Body of pancreas (tissue), 4 donors: ENCODE results near the gene ALDH1B1. TPM values are rescaled to one million over a fixed set of nuclear protein-coding genes. Genes with fewer than 3 reads are reported as not detected.
A peak's percentile ranks its signal among the peaks of the same experiment; 100 is the strongest.

Source experiments
- ATAC-seq: fragments of 150-250 bp; one replicate; pipeline ENCODE4 v1.9.1; 2016
- DNase-seq, 4 donors: peaks; one replicate each; pipeline ENCODE4 v3.0.0-alpha.2; 2019
- H3K27ac ChIP-seq, 4 donors: fragments of 200-600 bp; sonication (generic); 1 replicate in 3 of 4; 2 replicates in 1 of 4; pipeline versions ENCODE4 v1.5.1 to v1.6.1; 2016 to 2019; ENCODE audit warnings: mild to moderate bottlenecking in 1 of 4, mixed read lengths in 1 of 4, moderate library complexity in 1 of 4
- H3K27me3 ChIP-seq, 2 donors: fragments of 200-600 bp; sonication (generic); one replicate each; pipeline ENCODE4 v1.6.0; 2016; ENCODE audit warnings: mild to moderate bottlenecking in 1 of 2
- H3K36me3 ChIP-seq, 2 donors: fragments of 200-600 bp; sonication (generic); replicated peaks in 1 of 2; 2 replicates each; pipeline ENCODE4 v1.5.1; 2016; ENCODE audit warnings: low read depth in 2 of 2; ENCODE audit not compliant: insufficient read depth in 1 of 2
- H3K4me1 ChIP-seq: fragments of 200-600 bp; sonication (generic); one replicate; pipeline ENCODE4 v1.6.0; 2016
- H3K4me3 ChIP-seq, 2 donors: fragments of 200-600 bp; sonication (generic); 1 replicate in 1 of 2; 2 replicates in 1 of 2; pipeline ENCODE4 v1.5.1; 2016 to 2019
- H3K9me3 ChIP-seq, 3 donors: fragments of 200-600 bp; sonication (generic); 1 replicate in 2 of 3; 2 replicates in 1 of 3; pipeline ENCODE4 v1.5.1; 2016
- POLR2A ChIP-seq, 3 donors: fragments of 450-650 bp; IDR thresholded peaks; one replicate each; pipeline ENCODE4 v1.6.1; 2016; ENCODE audit warnings: antibody characterized with exemption in 3 of 3, mild to moderate bottlenecking in 2 of 3
- WGBS, 2 donors: methylation state at CpG; one replicate each; pipeline ENCODE4 v1.1.5; 2017; 5-methylcytosine and 5-hydroxymethylcytosine counted together
- intact Hi-C: fragments of 100-400 bp; cut with DNase I; formaldehyde crosslinking; loops from one replicate; pipeline ENCODE4 v1.15.1; 2023
- total RNA-seq, 2 donors: library from RNA; depleted of rRNA; stranded (reverse); fragments of >200 nt; gene quantifications; one replicate each; pipeline ENCODE4 v1.1.0, GENCODE V29; 2016
- TF ChIP-seq, protein P1 (sequence below), 7 experiments: fragments of 450-650 bp in 4 of 7; fragments of 200-600 bp in 3 of 7; sonication (generic) in 3 of 7; IDR thresholded peaks; one replicate each; pipeline ENCODE4 v1.5.1; 2016 to 2019; ENCODE audit warnings: antibody characterized with exemption in 7 of 7

Gene ALDH1B1
- total RNA-seq, 2 donors from 2014 or later = 11.7 to 17.5 TPM

DNA sequence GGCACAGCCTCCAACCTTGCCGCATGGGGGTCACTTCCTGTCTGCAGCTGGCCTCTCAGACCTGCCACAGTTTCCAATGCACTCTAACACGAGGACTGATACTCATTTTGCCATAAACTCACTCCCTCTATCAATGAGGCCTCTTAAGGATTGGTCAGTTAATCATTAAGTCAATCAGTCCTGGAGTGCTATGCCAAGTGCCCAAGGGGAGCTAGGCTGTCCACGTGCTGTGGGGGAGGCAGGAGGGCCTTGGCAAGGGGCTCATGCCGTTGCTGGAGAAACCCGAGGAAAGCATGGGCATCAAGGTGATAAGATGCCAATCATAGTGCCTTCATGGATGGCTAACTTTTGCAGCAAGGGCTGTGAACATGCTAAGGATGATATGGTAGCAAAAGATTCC lies 1.7 kb upstream of the ALDH1B1 start:
- H3K27ac ChIP-seq = no peak overlapping the region
- H3K4me1 ChIP-seq = peaks cover 38% of the 10 kb centered on the region
- no peak overlapping the region for H3K4me3 ChIP-seq
- 24 to 36% methylated on average over 5 of the region's 5 CpGs for WGBS, 2 donors
- no peaks in the 10 kb centered on the region for H3K27me3 ChIP-seq
- H3K36me3 ChIP-seq = no peaks in the 10 kb centered on the region
- TF ChIP-seq, protein P1, sequence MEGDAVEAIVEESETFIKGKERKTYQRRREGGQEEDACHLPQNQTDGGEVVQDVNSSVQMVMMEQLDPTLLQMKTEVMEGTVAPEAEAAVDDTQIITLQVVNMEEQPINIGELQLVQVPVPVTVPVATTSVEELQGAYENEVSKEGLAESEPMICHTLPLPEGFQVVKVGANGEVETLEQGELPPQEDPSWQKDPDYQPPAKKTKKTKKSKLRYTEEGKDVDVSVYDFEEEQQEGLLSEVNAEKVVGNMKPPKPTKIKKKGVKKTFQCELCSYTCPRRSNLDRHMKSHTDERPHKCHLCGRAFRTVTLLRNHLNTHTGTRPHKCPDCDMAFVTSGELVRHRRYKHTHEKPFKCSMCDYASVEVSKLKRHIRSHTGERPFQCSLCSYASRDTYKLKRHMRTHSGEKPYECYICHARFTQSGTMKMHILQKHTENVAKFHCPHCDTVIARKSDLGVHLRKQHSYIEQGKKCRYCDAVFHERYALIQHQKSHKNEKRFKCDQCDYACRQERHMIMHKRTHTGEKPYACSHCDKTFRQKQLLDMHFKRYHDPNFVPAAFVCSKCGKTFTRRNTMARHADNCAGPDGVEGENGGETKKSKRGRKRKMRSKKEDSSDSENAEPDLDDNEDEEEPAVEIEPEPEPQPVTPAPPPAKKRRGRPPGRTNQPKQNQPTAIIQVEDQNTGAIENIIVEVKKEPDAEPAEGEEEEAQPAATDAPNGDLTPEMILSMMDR (IDR thresholded peaks at IDR 0.05) = no peak
- no peak for TF ChIP-seq POLR2A (IDR thresholded peaks at IDR 0.05)
- intact Hi-C loops = no loop called here
- no peak for ATAC-seq
- H3K9me3 ChIP-seq = no peaks in the 10 kb centered on the region
- DNase-seq = no peak

DNA sequence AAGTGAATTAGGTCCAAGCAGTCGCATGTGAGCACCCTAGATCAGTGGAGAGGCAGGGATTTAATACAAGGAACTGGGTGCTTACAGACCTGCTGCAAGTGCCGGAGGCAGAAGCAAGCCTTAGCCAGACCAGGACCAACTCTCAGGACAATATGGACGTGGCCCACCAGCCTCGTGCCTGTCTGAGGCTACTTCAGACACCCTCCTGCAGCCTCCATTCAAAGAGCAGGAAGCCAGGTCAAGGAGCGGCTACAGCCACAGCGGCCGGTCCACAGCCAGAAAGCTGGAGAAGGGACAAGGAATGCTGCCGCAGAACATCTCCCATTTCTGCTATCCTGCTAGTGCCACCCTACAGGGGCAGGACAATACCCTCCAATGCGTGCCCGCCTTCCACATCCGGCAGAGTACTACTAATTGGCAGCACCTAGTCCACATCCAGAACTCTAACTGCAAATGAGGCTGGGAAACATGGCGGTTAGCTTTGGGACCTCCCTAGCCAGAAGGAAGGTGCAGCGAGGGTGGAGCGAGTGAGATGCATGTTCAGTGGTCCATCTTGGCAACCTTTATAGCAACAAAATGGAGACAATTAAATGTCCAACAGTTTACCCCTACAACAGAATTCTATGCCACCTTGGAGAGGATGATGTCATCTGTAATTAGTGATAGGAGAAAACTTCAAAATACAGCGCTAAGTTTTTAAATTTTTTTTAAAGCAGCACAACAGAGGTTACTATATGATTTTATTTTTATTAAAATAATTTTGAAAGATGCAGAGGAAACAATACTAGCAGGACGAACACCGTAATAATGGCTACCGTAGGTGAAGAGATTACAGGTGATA lies 1.0 kb upstream of the ALDH1B1 start:
- DNase-seq = no peak
- WGBS, 2 donors = 71 to 83% methylated on average over 11 to 16 of the region's 18 CpGs
- intact Hi-C loops = no loop called here
- H3K27ac ChIP-seq = peak overlapping the region in 1 of 4 donors; percentile 68
- no peaks in the 10 kb centered on the region for H3K9me3 ChIP-seq
- H3K36me3 ChIP-seq = peaks cover 0 to 5% of the 10 kb centered on the region in 2 donors
- peaks cover 33% of the 10 kb centered on the region for H3K4me1 ChIP-seq
- H3K4me3 ChIP-seq = no peak overlapping the region
- H3K27me3 ChIP-seq = no peaks in the 10 kb centered on the region
- no peak for ATAC-seq
- TF ChIP-seq, protein P1 (IDR thresholded peaks at IDR 0.05) = no peak

DNA sequence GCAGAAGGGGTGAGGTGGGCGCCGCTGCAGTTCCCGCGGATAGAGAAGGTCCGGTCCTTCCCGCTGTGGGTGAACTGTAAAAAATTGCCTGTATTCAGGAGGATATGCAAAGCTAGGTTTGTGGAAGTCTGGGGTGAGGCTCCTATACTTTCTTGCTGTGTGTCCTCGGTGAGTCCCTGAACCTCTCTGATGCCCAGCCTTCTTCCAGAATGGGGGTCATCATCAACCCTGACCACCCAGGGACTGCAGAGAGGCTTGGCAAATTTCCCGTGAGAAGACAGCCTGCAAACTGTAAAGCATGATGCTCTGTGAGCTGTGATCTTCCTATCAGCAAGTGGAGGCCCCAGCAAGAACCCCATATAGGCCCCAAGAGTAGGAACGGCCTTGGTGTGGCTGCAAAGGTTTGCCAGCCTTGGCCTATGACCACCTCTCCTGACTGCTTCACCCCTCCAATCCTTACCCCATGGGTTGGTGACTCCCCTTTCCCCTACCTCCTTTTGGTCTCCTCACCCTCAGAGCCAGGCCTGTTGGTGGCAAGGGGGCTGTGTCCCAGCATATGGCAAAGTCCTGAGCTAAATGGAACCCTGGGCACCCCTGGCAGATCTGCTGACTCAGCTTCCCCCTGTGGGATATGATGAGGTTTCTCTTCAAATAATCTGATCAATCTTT lies 760 bp downstream of the ALDH1B1 start:
- intact Hi-C loops = no loop called here

DNA sequence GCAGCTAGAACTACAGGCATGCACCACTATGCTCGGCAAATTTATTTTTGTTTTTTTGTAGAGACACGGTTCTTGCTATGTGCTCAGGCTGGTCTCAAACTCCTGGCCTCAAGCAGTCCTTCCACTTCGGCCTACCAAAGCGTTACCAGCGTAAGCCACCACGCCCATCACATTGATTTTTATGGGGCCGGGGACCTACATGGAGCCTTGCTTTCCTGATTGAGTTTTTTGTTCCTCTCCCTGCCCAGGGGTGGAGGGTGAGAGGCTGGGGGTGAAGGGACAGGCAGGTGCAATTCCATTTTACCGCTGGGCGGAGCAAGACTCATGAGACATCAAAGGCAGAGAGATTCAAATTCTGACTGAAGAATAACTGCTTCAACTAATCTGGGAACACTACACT lies 1.9 kb downstream of the ALDH1B1 start:
- WGBS, 2 donors = 71 to 83% methylated on average over 9 of the region's 9 CpGs
- H3K4me1 ChIP-seq = peaks cover 25% of the 10 kb centered on the region
- ATAC-seq (no peak), DNase-seq (no peak)
- no peaks in the 10 kb centered on the region for H3K27me3 ChIP-seq
- no peaks in the 10 kb centered on the region for H3K9me3 ChIP-seq
- peaks cover 0 to 8% of the 10 kb centered on the region in 2 donors for H3K36me3 ChIP-seq
- TF ChIP-seq, protein P1 (IDR thresholded peaks at IDR 0.05) = no peak
- TF ChIP-seq POLR2A (IDR thresholded peaks at IDR 0.05) = no peak
- H3K4me3 ChIP-seq = no peak overlapping the region
- intact Hi-C loops = no loop called here
- H3K27ac ChIP-seq = no peak overlapping the region

More for the DNA sequence above, 760 bp downstream of the ALDH1B1 start:
- H3K27ac ChIP-seq = peak overlapping the region in 3 of 4 donors; percentile 68 to 72 (median 71)
- H3K4me3 ChIP-seq = peak overlapping the region; percentile 47 to 90
- WGBS, 2 donors = 1 to 9% methylated on average over 4 to 9 of the region's 9 CpGs
- TF ChIP-seq, protein P1 (IDR thresholded peaks at IDR 0.05) = no peak
- no peak for TF ChIP-seq POLR2A (IDR thresholded peaks at IDR 0.05)
- ATAC-seq (no peak), DNase-seq (no peak)
- no peaks in the 10 kb centered on the region for H3K9me3 ChIP-seq
- H3K4me1 ChIP-seq = peaks cover 32% of the 10 kb centered on the region
- no peaks in the 10 kb centered on the region for H3K27me3 ChIP-seq
- H3K36me3 ChIP-seq = peaks cover 0 to 8% of the 10 kb centered on the region in 2 donors
